Measurements from ENCODE around the gene OR4K17.
"Not testable (repeated sequence)": the region's sequence is repeated elsewhere in the genome, so short reads cannot be mapped to it uniquely, and the experiment has no call there.

OR4K17 gene

GRCh38 chr14:20110438-20110837 is at the start of gene OR4K17:
Gene OR4K17 (plus strand): TSS chr14:20110739. CDS start chr14:20117500, 6,761 bp downstream.
- DNase-seq = no peak

GRCh38 chr14:20092050-20092449 is 18.5 kb upstream of the OR4K17 start:
- no peak for DNase-seq

- no peak for DNase-seq
Observed at GRCh38 chr14:20093442-20093841, 17.1 kb upstream of the OR4K17 start.

- not testable (repeated sequence) for DNase-seq
Observed at GRCh38 chr14:20098926-20099770, 11.4 kb upstream of the OR4K17 start.

GRCh38 chr14:20112321-20112720 is 1.8 kb downstream of the OR4K17 start:
- no peak for DNase-seq

- DNase-seq = no peak
Observed at GRCh38 chr14:20116748-20117147, 6.2 kb downstream of the OR4K17 start.

GRCh38 chr14:20118795-20119194 is 8.3 kb downstream of the OR4K17 start:
- no peak for DNase-seq

- no peak for DNase-seq
Observed at GRCh38 chr14:20138520-20138919, 28.0 kb downstream of the OR4K17 start, which contains the start of gene OR4N5. Gene OR4N5 (plus strand): TSS chr14:20138820. CDS start chr14:20143736, 4,916 bp downstream.

- no peak for DNase-seq
Observed at GRCh38 chr14:20143911-20144310, 33.4 kb downstream of the OR4K17 start.

GRCh38 chr14:20144820-20145219 is 34.3 kb downstream of the OR4K17 start:
- DNase-seq = no peak

GRCh38 chr14:20164462-20164861 is 53.9 kb downstream of the OR4K17 start:
- no peak for DNase-seq

- DNase-seq = no peak
Observed at GRCh38 chr14:20167091-20167490, 56.6 kb downstream of the OR4K17 start.

- not testable (repeated sequence) for DNase-seq
Observed at GRCh38 chr14:20169852-20170251, 59.3 kb downstream of the OR4K17 start.
